Measurements from ENCODE around the gene MAP2K6.

Gene MAP2K6

DNA sequence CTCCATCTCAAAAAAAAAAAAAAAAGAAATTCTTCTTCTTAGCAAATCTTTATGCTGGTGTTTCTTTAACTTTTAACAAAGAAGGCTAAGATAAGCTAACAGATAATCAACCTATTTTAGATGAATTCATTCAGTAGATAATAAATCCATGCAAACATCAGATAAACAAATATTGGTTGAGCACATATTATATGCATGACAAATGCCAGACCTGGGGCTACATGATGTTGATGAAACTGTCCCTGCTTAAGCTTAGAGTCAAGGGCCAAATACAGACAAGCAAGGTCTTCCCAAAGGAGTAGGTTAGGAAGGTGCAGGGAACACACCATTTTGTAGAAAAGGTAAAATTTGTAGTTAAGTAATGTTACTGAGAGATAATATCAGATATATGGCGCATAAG lies 6.7 kb upstream of the MAP2K6 start:
- Histone ChIP-seq H3K4me1 (ENCODE audit: control insufficient read depth in 1 of 2, insufficient read depth in 2 of 2, low read length in 2 of 2) (no peaks in the 10 kb centered on the region), H3K4me3 (ENCODE audit: low read depth in 1 of 2, low read length in 2 of 2) (no peak overlapping the region)

GRCh38 chr17:69410671-69411070 lies 3.8 kb upstream of the MAP2K6 start:
- Histone ChIP-seq H3K4me1 (ENCODE audit: control insufficient read depth in 1 of 2, insufficient read depth in 2 of 2, low read length in 2 of 2) (peaks cover 0 to 7% of the 10 kb centered on the region in 2 donors), H3K4me3 (ENCODE audit: low read depth in 1 of 2, low read length in 2 of 2) (no peak overlapping the region), H3K9me3 (ENCODE audit: control insufficient read depth in 1 of 2, low read length in 2 of 2) (no peaks in the 10 kb centered on the region), H3K27ac (ENCODE audit: low read length) (no peak overlapping the region), H3K36me3 (ENCODE audit: control insufficient read depth in 1 of 2, insufficient read depth in 2 of 2, low read length in 2 of 2) (no peaks in the 10 kb centered on the region), H3K27me3 (ENCODE audit: low read depth, low read length) (no peaks in the 10 kb centered on the region)

More for the DNA sequence above, 6.7 kb upstream of the MAP2K6 start:
- no peaks in the 10 kb centered on the region for H3K9me3 ChIP-seq (ENCODE audit: control insufficient read depth in 1 of 2, low read length in 2 of 2)
- no peak overlapping the region for H3K27ac ChIP-seq (ENCODE audit: low read length)
- H3K27me3 ChIP-seq (ENCODE audit: low read depth, low read length) = no peaks in the 10 kb centered on the region
- H3K36me3 ChIP-seq (ENCODE audit: control insufficient read depth in 1 of 2, insufficient read depth in 2 of 2, low read length in 2 of 2) = no peaks in the 10 kb centered on the region

GRCh38 chr17:69411766-69412165 lies 2.7 kb upstream of the MAP2K6 start:
- H3K4me1 ChIP-seq (ENCODE audit: control insufficient read depth in 1 of 2, insufficient read depth in 2 of 2, low read length in 2 of 2) = peaks cover 6 to 12% of the 10 kb centered on the region in 2 donors
- no peak overlapping the region for H3K27ac ChIP-seq (ENCODE audit: low read length)
- H3K36me3 ChIP-seq (ENCODE audit: control insufficient read depth in 1 of 2, insufficient read depth in 2 of 2, low read length in 2 of 2) = no peaks in the 10 kb centered on the region
- H3K9me3 ChIP-seq (ENCODE audit: control insufficient read depth in 1 of 2, low read length in 2 of 2) = no peaks in the 10 kb centered on the region
- H3K4me3 ChIP-seq (ENCODE audit: low read depth in 1 of 2, low read length in 2 of 2) = no peak overlapping the region
- H3K27me3 ChIP-seq (ENCODE audit: low read depth, low read length) = no peaks in the 10 kb centered on the region

- H3K27me3 ChIP-seq (ENCODE audit: low read depth, low read length) = no peaks in the 10 kb centered on the region
- H3K9me3 ChIP-seq (ENCODE audit: control insufficient read depth in 1 of 2, low read length in 2 of 2) = no peaks in the 10 kb centered on the region
- H3K4me1 ChIP-seq (ENCODE audit: control insufficient read depth in 1 of 2, insufficient read depth in 2 of 2, low read length in 2 of 2) = peaks cover 10 to 12% of the 10 kb centered on the region in 2 donors
- no peak overlapping the region for H3K27ac ChIP-seq (ENCODE audit: low read length)
- no peak overlapping the region for H3K4me3 ChIP-seq (ENCODE audit: low read depth in 1 of 2, low read length in 2 of 2)
- H3K36me3 ChIP-seq (ENCODE audit: control insufficient read depth in 1 of 2, insufficient read depth in 2 of 2, low read length in 2 of 2) = no peaks in the 10 kb centered on the region
Measured at GRCh38 chr17:69412251-69412671, 2.2 kb upstream of the MAP2K6 start.

- Histone ChIP-seq H3K27me3 (ENCODE audit: low read depth, low read length) (no peaks in the 10 kb centered on the region), H3K4me1 (ENCODE audit: control insufficient read depth in 1 of 2, insufficient read depth in 2 of 2, low read length in 2 of 2) (peaks cover 12% of the 10 kb centered on the region in 2 donors), H3K36me3 (ENCODE audit: control insufficient read depth in 1 of 2, insufficient read depth in 2 of 2, low read length in 2 of 2) (no peaks in the 10 kb centered on the region), H3K9me3 (ENCODE audit: control insufficient read depth in 1 of 2, low read length in 2 of 2) (no peaks in the 10 kb centered on the region), H3K27ac (ENCODE audit: low read length) (peak overlapping the region; percentile 4), H3K4me3 (ENCODE audit: low read depth in 1 of 2, low read length in 2 of 2) (peak overlapping the region; percentile 79 to 99)
Measured at GRCh38 chr17:69415431-69415830, 934 bp downstream of the MAP2K6 start.

- Histone ChIP-seq H3K4me3 (ENCODE audit: low read depth in 1 of 2, low read length in 2 of 2) (peak overlapping the region in 1 of 2 donors; percentile 34), H3K4me1 (ENCODE audit: control insufficient read depth in 1 of 2, insufficient read depth in 2 of 2, low read length in 2 of 2) (peaks cover 12% of the 10 kb centered on the region in 2 donors), H3K36me3 (ENCODE audit: control insufficient read depth in 1 of 2, insufficient read depth in 2 of 2, low read length in 2 of 2) (no peaks in the 10 kb centered on the region), H3K9me3 (ENCODE audit: control insufficient read depth in 1 of 2, low read length in 2 of 2) (no peaks in the 10 kb centered on the region), H3K27me3 (ENCODE audit: low read depth, low read length) (no peaks in the 10 kb centered on the region), H3K27ac (ENCODE audit: low read length) (no peak overlapping the region)
Measured at GRCh38 chr17:69417545-69418483, 3.3 kb downstream of the MAP2K6 start.

DNA sequence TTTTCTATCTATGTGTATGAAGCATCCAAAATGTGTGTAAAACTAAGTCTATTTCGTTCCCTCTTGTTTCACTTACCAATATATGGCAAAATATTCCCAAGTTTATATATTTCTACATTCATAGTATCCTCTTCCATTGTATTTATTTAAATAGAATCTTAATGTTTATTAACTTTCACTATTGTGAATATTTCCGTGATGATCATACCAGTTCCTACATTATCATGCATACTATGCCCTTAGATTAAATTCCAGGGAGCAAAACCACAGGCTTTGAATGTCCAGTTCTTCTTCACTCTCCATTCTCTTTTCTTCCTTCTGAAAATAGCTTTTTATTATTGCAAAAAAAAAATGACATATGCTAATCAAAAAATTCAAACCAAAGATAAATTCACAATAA lies 4.0 kb downstream of the MAP2K6 start:
- Histone ChIP-seq H3K9me3 (ENCODE audit: control insufficient read depth in 1 of 2, low read length in 2 of 2) (no peaks in the 10 kb centered on the region), H3K36me3 (ENCODE audit: control insufficient read depth in 1 of 2, insufficient read depth in 2 of 2, low read length in 2 of 2) (no peaks in the 10 kb centered on the region), H3K27me3 (ENCODE audit: low read depth, low read length) (no peaks in the 10 kb centered on the region), H3K27ac (ENCODE audit: low read length) (no peak overlapping the region), H3K4me3 (ENCODE audit: low read depth in 1 of 2, low read length in 2 of 2) (peak overlapping the region in 1 of 2 donors; percentile 34), H3K4me1 (ENCODE audit: control insufficient read depth in 1 of 2, insufficient read depth in 2 of 2, low read length in 2 of 2) (peaks cover 12% of the 10 kb centered on the region in 2 donors)

DNA sequence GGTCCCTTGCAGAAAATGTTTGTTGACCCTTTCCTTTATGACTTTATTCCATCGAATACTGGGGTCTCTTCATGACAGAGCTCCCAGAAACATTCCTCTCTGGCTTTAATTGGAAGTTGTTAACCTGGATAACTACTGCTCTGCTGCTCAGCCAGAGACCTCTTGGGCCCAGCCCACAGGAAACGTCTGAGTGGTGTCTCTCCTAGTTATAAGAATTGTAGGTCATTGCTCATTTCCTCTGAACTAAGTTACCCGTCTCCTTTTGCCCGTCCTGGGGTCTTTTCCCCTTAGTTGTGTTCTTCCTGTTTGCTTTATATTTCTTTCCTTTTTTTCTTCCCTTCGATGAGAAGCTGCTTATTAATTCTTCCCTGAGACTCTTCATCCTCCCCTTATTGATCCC lies 9.0 kb downstream of the MAP2K6 start:
- Histone ChIP-seq H3K27ac (ENCODE audit: low read length) (no peak overlapping the region), H3K9me3 (ENCODE audit: control insufficient read depth in 1 of 2, low read length in 2 of 2) (no peaks in the 10 kb centered on the region), H3K36me3 (ENCODE audit: control insufficient read depth in 1 of 2, insufficient read depth in 2 of 2, low read length in 2 of 2) (no peaks in the 10 kb centered on the region), H3K27me3 (ENCODE audit: low read depth, low read length) (no peaks in the 10 kb centered on the region), H3K4me3 (ENCODE audit: low read depth in 1 of 2, low read length in 2 of 2) (no peak overlapping the region), H3K4me1 (ENCODE audit: control insufficient read depth in 1 of 2, insufficient read depth in 2 of 2, low read length in 2 of 2) (peaks cover 0 to 6% of the 10 kb centered on the region in 2 donors)

DNA sequence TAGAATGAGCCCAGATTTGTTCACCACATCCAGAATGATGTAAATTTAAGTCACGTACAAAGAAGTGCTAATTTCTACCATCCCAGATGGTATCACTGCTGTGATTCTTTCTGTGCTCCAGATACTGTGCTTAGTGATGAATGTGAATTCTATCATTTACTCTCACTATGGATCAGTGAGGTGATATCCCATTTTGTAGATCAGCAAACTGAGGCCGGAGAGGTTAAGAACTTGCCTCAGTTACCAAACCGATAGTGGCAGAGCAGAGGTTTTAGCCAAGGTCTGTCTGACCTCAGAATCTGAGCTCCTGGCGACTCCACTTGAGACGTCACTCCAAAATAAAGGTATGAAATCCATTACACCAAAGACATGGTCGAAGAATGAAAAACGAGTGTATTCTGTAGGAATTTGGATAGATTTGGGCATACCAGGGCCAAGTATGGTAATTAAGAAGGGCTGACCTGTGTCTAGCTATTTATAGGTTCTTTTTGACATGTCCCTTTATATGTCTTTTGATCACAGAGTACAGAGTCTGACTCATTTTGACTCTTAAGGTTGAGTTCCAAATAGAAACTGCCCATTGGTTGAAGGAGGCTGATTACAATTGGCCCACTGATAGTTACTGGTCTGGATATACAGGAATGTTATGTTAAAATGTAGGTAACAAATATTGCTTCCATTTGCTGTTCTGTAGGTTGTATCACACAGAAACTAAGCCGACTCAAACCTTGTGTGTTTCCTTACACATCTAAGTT lies 10.0 kb downstream of the MAP2K6 start:
- H3K27me3 ChIP-seq (ENCODE audit: low read depth, low read length) = no peaks in the 10 kb centered on the region
- no peaks in the 10 kb centered on the region for H3K9me3 ChIP-seq (ENCODE audit: control insufficient read depth in 1 of 2, low read length in 2 of 2)
- H3K4me3 ChIP-seq (ENCODE audit: low read depth in 1 of 2, low read length in 2 of 2) = no peak overlapping the region
- no peaks in the 10 kb centered on the region for H3K36me3 ChIP-seq (ENCODE audit: control insufficient read depth in 1 of 2, insufficient read depth in 2 of 2, low read length in 2 of 2)
- peaks cover 0 to 6% of the 10 kb centered on the region in 2 donors for H3K4me1 ChIP-seq (ENCODE audit: control insufficient read depth in 1 of 2, insufficient read depth in 2 of 2, low read length in 2 of 2)
- H3K27ac ChIP-seq (ENCODE audit: low read length) = no peak overlapping the region

- Histone ChIP-seq H3K9me3 (ENCODE audit: control insufficient read depth in 1 of 2, low read length in 2 of 2) (no peaks in the 10 kb centered on the region), H3K27ac (ENCODE audit: low read length) (no peak overlapping the region), H3K4me1 (ENCODE audit: control insufficient read depth in 1 of 2, insufficient read depth in 2 of 2, low read length in 2 of 2) (peaks cover 3 to 15% of the 10 kb centered on the region in 2 donors), H3K4me3 (ENCODE audit: low read depth in 1 of 2, low read length in 2 of 2) (no peak overlapping the region), H3K27me3 (ENCODE audit: low read depth, low read length) (no peaks in the 10 kb centered on the region), H3K36me3 (ENCODE audit: control insufficient read depth in 1 of 2, insufficient read depth in 2 of 2, low read length in 2 of 2) (no peaks in the 10 kb centered on the region)
Measured at GRCh38 chr17:69425978-69426377, 11.5 kb downstream of the MAP2K6 start.

GRCh38 chr17:69427486-69428197 lies 13.1 kb downstream of the MAP2K6 start:
- Histone ChIP-seq H3K4me3 (ENCODE audit: low read depth in 1 of 2, low read length in 2 of 2) (no peak overlapping the region), H3K27ac (ENCODE audit: low read length) (no peak overlapping the region), H3K36me3 (ENCODE audit: control insufficient read depth in 1 of 2, insufficient read depth in 2 of 2, low read length in 2 of 2) (no peaks in the 10 kb centered on the region), H3K27me3 (ENCODE audit: low read depth, low read length) (no peaks in the 10 kb centered on the region), H3K9me3 (ENCODE audit: control insufficient read depth in 1 of 2, low read length in 2 of 2) (no peaks in the 10 kb centered on the region), H3K4me1 (ENCODE audit: control insufficient read depth in 1 of 2, insufficient read depth in 2 of 2, low read length in 2 of 2) (peaks cover 3 to 15% of the 10 kb centered on the region in 2 donors)
